WI38 (cell line): ENCODE data around the gene SLC10A7.

Source experiments
- H3K4me3 ChIP-seq: 2 replicates; pipeline ENCODE4 v1.5.1; 2011; ENCODE audit warnings: low read depth, mild to moderate bottlenecking, control low read depth, low read length
- CTCF ChIP-seq: IDR thresholded peaks from 2 replicates; pipeline ENCODE4 v1.5.1; 2012; ENCODE audit warnings: low read depth, mild to moderate bottlenecking, control low read depth, low read length

SLC10A7 gene

GRCh38 chr4:146432065-146432464 lies 89.7 kb downstream of the SLC10A7 start:
- no peak overlapping the region for H3K4me3 ChIP-seq
- TF ChIP-seq CTCF: no peak

GRCh38 chr4:146428298-146428697 lies 93.4 kb downstream of the SLC10A7 start:
- no peak overlapping the region for H3K4me3 ChIP-seq
- no peak for TF ChIP-seq CTCF

- H3K4me3 ChIP-seq: no peak overlapping the region
These were observed 103.9 kb downstream of the SLC10A7 start for GRCh38 chr4:146417822-146418221.

GRCh38 chr4:146415829-146416228 lies 105.9 kb downstream of the SLC10A7 start:
- no peak for TF ChIP-seq CTCF
- no peak overlapping the region for H3K4me3 ChIP-seq

More at GRCh38 chr4:146417822-146418221, 103.9 kb downstream of the SLC10A7 start:
- no peak for TF ChIP-seq CTCF

GRCh38 chr4:146407669-146408084 lies 114.1 kb downstream of the SLC10A7 start:
- TF ChIP-seq CTCF: no peak
- H3K4me3 ChIP-seq: no peak overlapping the region

- no peak for TF ChIP-seq CTCF
- no peak overlapping the region for H3K4me3 ChIP-seq
These were observed 114.5 kb downstream of the SLC10A7 start for GRCh38 chr4:146407257-146407656.

GRCh38 chr4:146401274-146401673 lies 120.5 kb downstream of the SLC10A7 start:
- TF ChIP-seq CTCF: no peak
- no peak overlapping the region for H3K4me3 ChIP-seq
